Measurements from ENCODE around the gene RALGAPB. TPM values are rescaled to one million over a fixed set of nuclear protein-coding genes. Genes with fewer than 3 reads are reported as not detected.

RALGAPB gene
- total and polyA plus RNA-seq, 2 of the 13 experiments (the other 11 are each of a cell fraction or from before 2014, with no cell fraction given): 17.6 to 30.6 TPM

- H3K36me3 ChIP-seq (replicated peaks in 1 of 2; ENCODE audit: control insufficient read depth in 1 of 2, insufficient read depth in 2 of 2, low read length in 2 of 2): peaks cover 36 to 76% of the 10 kb centered on the region in 2 experiments
- ChIA-PET CTCF (ENCODE audit: low intra/inter-chr PET ratio, low total read pairs) (no interaction called here), POLR2A (no interaction called here)
- no peak overlapping the region for H3K27ac ChIP-seq (ENCODE audit: extremely low read length, insufficient read depth, low read length)
- in situ Hi-C loops (cut with HindIII; ENCODE audit: extremely low pct_ligation_motif_present, low pct_unique_long_range_greater_than_20kb) (no loop called here), intact Hi-C loops (cut with micrococcal nuclease; ENCODE audit: unreplicated experiment) (no loop called here)
- H3K27me3 ChIP-seq (ENCODE audit: control insufficient read depth in 1 of 2, insufficient read depth in 2 of 2, low read length in 2 of 2): no peaks in the 10 kb centered on the region
- H3K9ac ChIP-seq (ENCODE audit: insufficient read depth, low read depth, low read length): no peak overlapping the region
- no TSS peak for BruUV-seq (replicated peaks)
- DNase-seq (ENCODE audit: low spot score): no peak
- H3K79me2 ChIP-seq (ENCODE audit: insufficient read depth, low read length): no peaks in the 10 kb centered on the region
- no peak for TF ChIP-seq HOXA9 (CRISPR knock-in tag; IDR thresholded peaks at IDR 0.05; ENCODE audit: borderline replicate concordance)
- no peak for TF ChIP-seq NFE2L1 (CRISPR knock-in tag; IDR thresholded peaks at IDR 0.05; ENCODE audit: borderline replicate concordance)
- TF ChIP-seq ZBED4 (CRISPR knock-in tag; IDR thresholded peaks at IDR 0.05; ENCODE audit: borderline replicate concordance): no peak
- TF ChIP-seq ELF1 (CRISPR knock-in tag; IDR thresholded peaks at IDR 0.05): no peak
- TF ChIP-seq ZBTB26 (CRISPR knock-in tag; IDR thresholded peaks at IDR 0.05; ENCODE audit: borderline replicate concordance): no peak
- no peak for TF ChIP-seq FLYWCH1 (CRISPR knock-in tag; IDR thresholded peaks at IDR 0.05)
- no peak overlapping the region for H3K4me2 ChIP-seq (ENCODE audit: low read depth, low read length)
- FAIRE-seq: no peak
- H3K4me3 ChIP-seq (replicated peaks in 1 of 3; ENCODE audit: insufficient read depth in 1 of 3, low read depth in 2 of 3, low read length in 3 of 3): no peak overlapping the region
- H3K9me3 ChIP-seq (ENCODE audit: low read length): no peaks in the 10 kb centered on the region
- H3K4me1 ChIP-seq (ENCODE audit: insufficient read depth, low read length): no peaks in the 10 kb centered on the region
- no peak overlapping the region for H2AFZ ChIP-seq (ENCODE audit: low read length)
- H4K20me1 ChIP-seq (ENCODE audit: insufficient read depth, low read length): no peaks in the 10 kb centered on the region
- 100% methylated on average over 1 of the region's 1 CpG for WGBS (ENCODE audit: low lambda C conversion rate)
- no peak for ATAC-seq
Observed at GRCh38 chr20:38523697-38524096, 51.1 kb downstream of the RALGAPB start.
